Upper lobe of left lung (tissue), 4 donors: Measurements from ENCODE around the gene HAUS8.

Experiments
- EP300 ChIP-seq, 4 donors: sonication (generic); formaldehyde crosslinking; IDR thresholded peaks; one replicate each; pipeline ENCODE4 v1.5.1; 2017; ENCODE audit warnings: antibody characterized with exemption in 4 of 4, control low read depth in 2 of 4
- POLR2A ChIP-seq, 4 donors: fragments of 450-650 bp; IDR thresholded peaks; one replicate each; pipeline ENCODE4 v1.5.1; 2016 to 2017; ENCODE audit warnings: antibody characterized with exemption in 4 of 4, mild to moderate bottlenecking in 2 of 4
- TF ChIP-seq, protein P1 (sequence below), 6 experiments: fragments of 450-650 bp in 4 of 6; fragments of 200-600 bp in 2 of 6; sonication (generic) in 2 of 6; IDR thresholded peaks; one replicate each; pipeline ENCODE4 v1.5.1; 2016 to 2019; ENCODE audit warnings: antibody characterized with exemption in 6 of 6

DNA sequence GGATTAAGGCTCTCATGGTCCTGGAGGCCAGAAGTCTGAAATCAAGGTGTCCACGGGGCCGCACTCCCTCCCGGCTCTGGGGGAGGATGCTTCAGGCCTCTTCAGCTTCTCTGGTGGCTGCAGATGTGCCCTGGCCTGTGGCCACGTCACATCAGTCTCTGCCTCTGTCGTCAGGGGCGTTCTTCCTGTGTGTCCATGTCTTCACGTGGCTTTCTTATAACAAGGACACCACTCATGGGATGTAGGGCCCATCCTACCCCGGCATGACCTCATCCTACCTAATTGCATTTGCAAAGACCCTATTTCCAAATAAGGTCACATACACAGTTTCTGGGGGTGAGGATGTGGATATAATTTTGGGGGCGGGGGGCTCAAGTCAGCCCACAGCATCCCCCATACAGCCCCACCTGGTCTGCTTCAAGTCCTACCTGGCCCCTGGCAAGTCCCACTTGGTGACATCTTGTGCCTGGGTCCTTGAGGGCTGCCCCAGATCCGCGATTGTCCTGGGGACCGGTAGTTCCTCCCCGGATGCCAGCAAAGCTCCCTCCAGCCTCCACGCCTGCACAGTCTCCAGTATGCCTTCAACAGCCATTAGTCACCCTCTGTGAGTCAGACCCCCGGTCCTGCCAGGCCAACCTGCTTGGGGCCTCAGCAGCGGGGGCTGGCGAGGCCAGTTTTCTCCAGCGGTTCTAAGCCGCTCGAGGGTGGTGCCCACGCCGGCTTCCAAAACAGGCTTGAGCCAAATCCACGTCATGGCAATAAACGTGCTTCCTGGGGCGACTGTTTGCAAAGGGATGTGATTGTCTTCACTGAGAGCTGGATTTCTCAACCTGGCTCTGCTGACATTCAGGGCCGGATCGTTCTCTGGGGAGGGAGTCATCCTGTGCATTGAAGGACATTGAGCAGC is 32.5 kb upstream of the HAUS8 start:
- TF ChIP-seq, protein P1, sequence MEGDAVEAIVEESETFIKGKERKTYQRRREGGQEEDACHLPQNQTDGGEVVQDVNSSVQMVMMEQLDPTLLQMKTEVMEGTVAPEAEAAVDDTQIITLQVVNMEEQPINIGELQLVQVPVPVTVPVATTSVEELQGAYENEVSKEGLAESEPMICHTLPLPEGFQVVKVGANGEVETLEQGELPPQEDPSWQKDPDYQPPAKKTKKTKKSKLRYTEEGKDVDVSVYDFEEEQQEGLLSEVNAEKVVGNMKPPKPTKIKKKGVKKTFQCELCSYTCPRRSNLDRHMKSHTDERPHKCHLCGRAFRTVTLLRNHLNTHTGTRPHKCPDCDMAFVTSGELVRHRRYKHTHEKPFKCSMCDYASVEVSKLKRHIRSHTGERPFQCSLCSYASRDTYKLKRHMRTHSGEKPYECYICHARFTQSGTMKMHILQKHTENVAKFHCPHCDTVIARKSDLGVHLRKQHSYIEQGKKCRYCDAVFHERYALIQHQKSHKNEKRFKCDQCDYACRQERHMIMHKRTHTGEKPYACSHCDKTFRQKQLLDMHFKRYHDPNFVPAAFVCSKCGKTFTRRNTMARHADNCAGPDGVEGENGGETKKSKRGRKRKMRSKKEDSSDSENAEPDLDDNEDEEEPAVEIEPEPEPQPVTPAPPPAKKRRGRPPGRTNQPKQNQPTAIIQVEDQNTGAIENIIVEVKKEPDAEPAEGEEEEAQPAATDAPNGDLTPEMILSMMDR (IDR thresholded peaks at IDR 0.05) = no peak
- TF ChIP-seq EP300 (IDR thresholded peaks at IDR 0.05) (no peak), POLR2A (IDR thresholded peaks at IDR 0.05) (peak in 1 of 4 donors; percentile 43)
